Tibial nerve (tissue), 4 donors: Measurements from ENCODE around the gene TIMM8B.

ENCODE experiments used
- EP300 ChIP-seq, 2 donors: sonication (generic); formaldehyde crosslinking; IDR thresholded peaks; one replicate each; pipeline ENCODE4 v1.6.1; 2017; ENCODE audit warnings: antibody characterized with exemption in 2 of 2, mild to moderate bottlenecking in 1 of 2
- POLR2A ChIP-seq, 2 donors: fragments of 450-650 bp; IDR thresholded peaks; one replicate each; pipeline ENCODE4 v1.6.1; 2017; ENCODE audit warnings: antibody characterized with exemption in 2 of 2, mild to moderate bottlenecking in 2 of 2, moderate library complexity in 2 of 2
- TF ChIP-seq, protein P1 (sequence below), 5 experiments: fragments of 200-600 bp in 3 of 5; fragments of 450-650 bp in 2 of 5; sonication (generic) in 3 of 5; IDR thresholded peaks; one replicate each; pipeline ENCODE4 v1.5.1; 2016 to 2019; ENCODE audit warnings: antibody characterized with exemption in 5 of 5, mild to moderate bottlenecking in 3 of 5, moderate library complexity in 2 of 5

DNA sequence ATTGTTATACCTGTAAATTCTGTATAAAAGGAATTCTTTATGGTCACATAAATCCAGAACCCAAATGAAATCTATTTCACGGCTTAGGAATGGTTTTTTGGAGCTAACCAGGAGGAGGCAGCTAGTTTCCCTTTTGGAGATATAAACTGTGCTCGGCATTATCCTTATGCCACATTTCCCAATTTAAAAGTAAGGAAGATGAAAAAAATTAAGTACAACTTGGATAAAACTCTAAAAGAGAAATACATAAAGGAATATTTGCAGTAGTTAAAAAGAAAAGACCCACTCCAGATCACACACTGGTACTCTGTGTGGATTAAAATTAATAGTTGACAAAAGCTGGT, 43.6 kb downstream of the TIMM8B start:
- TF ChIP-seq, protein P1, sequence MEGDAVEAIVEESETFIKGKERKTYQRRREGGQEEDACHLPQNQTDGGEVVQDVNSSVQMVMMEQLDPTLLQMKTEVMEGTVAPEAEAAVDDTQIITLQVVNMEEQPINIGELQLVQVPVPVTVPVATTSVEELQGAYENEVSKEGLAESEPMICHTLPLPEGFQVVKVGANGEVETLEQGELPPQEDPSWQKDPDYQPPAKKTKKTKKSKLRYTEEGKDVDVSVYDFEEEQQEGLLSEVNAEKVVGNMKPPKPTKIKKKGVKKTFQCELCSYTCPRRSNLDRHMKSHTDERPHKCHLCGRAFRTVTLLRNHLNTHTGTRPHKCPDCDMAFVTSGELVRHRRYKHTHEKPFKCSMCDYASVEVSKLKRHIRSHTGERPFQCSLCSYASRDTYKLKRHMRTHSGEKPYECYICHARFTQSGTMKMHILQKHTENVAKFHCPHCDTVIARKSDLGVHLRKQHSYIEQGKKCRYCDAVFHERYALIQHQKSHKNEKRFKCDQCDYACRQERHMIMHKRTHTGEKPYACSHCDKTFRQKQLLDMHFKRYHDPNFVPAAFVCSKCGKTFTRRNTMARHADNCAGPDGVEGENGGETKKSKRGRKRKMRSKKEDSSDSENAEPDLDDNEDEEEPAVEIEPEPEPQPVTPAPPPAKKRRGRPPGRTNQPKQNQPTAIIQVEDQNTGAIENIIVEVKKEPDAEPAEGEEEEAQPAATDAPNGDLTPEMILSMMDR (IDR thresholded peaks at IDR 0.05), result no peak
- TF ChIP-seq POLR2A (IDR thresholded peaks at IDR 0.05) (no peak), EP300 (IDR thresholded peaks at IDR 0.05) (no peak)
